Stimulated activated CD8-positive, alpha-beta memory T cell treated with anti-CD3 and anti-CD28 coated beads, Interleukin-7, amount 100 ng/mL, for 4 hours (primary cell): ENCODE measurements around the gene HSD17B4.
"Not testable (repeated sequence)": the region's sequence is repeated elsewhere in the genome, so short reads cannot be mapped to it uniquely, and the experiment has no call there.

Source experiments
- DNase-seq, 2 donors: peaks; one replicate each; pipeline ENCODE4 v3.0.0-alpha.2; 2020; ENCODE audit warnings: low read depth in 2 of 2

The HSD17B4 gene

DNA sequence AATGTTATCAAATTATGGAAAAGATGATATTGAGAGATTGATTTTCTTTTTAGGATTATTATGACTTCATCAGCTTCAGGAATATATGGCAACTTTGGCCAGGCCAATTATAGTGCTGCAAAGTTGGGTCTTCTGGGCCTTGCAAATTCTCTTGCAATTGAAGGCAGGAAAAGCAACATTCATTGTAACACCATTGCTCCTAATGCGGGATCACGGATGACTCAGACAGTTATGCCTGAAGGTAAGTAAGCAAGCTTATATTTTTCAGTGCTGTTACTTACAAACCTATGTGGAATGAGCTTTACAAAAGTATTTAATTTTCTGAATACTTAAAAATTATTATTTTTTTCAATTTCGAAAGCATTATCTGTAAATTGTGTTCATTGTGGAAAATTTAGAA, 26.5 kb downstream of the HSD17B4 start:
- DNase-seq: no peak

DNA sequence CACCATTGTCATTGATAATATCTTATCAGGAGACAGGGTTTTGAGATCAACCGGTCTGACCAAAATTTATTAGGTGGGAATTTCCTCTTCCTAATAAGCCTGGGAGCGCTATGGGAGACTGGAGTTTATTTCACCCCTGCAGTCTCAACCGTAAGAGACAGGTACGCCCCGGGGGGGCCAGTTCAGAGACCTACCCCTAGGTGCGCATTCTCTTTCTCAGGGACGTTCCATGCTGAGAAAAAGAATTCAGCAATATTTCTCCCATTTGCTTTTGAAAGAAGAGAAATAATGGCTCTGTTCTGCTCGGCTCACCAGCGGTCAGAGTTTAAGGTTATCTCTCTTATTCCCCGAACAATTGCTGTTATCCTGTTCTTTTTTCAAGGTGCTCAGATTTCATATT, 28.3 kb downstream of the HSD17B4 start:
- not testable (repeated sequence) for DNase-seq

DNA sequence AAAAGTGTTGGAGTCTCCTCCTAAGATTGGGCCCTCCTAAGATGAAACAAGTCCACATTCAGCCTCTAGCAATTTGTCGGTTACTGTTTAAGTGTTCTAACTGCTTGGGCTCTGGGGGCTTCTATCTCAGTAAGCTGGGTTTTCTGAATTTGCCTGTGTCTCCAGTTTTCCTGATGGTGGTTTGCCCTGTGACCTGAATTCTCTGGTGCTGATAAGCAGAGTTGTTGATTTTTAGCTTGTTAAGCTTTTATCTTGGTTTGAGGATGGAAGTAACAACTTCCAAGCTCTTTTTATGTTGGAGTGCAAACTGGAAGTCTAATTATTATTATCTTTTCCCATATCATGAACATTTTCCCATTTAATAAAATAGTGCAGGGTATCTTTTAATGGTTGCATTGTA, 30.9 kb downstream of the HSD17B4 start:
- no peak for DNase-seq

DNA sequence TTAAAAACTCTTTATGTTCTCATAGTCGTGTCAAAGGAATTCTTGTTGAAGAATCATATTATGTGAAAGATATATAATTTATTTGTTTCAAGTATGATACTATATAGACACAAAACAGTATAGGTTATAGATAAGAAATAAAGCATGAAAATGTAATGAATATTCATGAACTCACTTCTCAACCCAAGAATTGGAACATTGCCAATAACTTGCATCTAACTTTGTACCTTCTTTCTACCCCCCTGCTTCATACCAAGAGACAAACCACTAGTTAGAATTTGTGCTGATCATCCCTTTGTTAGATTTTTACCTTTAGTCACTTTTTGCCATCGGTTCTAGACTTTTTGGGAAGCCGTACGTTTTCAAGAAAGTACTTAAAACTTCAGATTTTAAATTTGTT, 32.6 kb downstream of the HSD17B4 start:
- no peak for DNase-seq

DNA sequence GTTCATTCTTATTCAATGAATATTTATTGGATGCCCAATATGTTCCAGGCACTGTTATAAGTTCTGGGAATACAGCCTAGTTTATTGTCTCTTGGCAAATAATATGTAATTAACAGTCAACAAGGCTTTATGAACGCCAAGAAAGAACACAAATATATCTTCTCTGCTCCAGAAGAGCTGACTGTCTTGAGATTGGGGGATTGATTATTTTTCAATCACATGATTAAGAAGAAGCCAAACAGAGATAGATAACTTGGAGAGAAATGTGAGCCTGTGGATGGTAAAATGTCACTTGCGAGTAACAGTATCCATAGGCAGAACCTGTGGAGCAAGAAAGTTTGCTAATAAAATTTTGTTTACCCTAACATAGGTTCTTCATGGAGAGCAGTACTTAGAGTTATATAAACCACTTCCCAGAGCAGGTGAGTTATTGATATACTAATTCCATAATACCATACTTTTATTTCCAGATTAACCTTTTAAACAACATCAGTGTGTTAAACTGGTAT, 49.4 kb downstream of the HSD17B4 start:
- DNase-seq: no peak

DNA sequence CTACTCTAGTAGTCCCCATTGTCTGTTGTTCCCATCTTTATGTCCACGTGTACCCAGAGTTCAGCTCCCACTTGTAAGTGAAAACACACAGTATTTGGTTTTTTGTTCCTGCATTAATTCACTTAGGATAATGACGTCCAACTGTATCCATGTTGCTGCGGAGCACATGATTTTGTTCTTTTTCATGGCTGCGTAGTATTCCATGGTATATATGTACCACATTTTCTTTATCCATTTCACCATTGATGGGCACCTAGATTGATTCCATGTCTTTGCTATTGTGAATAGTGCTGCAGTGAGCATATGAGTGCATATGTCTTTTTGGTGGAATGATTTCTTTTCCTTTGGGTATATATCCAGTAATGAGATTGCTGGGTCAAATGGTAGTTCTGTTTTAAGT, 51.6 kb downstream of the HSD17B4 start:
- DNase-seq: not testable (repeated sequence)

DNA sequence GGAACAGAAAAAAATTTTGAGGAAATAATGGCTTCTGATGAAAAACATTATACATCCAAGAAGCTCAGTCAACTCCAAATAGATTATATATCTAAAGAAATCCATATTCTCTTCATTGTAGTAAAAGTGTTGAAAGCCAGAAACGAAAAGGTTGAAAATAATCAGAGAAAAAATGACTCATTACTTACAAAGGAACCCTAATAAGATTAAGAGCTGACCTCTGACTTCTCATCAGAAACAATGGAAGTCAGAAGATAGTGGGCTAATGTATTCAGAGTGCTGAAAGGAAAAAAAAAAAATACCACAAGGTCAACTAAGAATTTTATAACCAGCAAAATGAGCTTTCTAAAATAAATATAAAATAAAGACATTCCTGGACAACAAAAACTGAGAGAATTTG, 60.0 kb downstream of the HSD17B4 start:
- no peak for DNase-seq

DNA sequence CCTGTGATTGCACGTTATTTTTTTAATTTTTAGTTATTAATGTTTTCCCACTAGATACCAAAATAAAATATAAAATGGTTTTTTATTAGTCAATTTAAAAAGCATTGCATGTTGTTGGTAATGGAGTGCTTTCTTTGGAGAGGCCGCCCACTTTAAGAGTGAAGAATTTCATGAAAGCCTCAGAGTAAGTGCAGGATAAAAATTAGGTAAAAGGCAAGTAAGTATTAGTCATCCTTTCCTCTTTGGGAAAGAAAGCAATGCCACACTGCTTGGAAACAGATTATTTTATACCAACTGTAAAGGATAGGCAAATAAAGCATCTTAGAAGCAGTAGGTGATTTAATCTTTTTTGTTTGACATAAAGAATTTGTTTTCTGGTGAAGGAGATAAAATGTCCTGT, 62.9 kb downstream of the HSD17B4 start:
- DNase-seq: no peak

DNA sequence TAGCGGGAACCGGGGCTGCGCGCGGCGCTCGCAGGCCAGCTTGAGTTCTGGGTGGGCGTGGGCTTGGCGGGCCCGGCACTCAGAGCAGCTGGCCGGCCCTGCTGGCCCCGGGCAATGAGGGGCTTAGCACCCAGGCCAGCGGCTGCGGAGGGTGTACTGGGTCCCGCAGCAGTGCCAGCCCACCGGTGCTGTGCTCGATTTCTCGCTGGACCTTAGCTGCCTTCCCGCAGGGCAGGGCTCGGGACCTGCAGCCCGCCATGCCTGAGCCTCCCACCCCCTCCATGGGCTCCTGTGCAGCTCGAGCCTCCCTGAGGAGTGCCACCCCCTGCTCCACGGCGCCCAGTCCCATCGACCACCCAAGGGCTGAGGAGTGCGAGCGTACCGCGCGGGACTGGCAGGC, 64.8 kb downstream of the HSD17B4 start:
- not testable (repeated sequence) for DNase-seq

DNA sequence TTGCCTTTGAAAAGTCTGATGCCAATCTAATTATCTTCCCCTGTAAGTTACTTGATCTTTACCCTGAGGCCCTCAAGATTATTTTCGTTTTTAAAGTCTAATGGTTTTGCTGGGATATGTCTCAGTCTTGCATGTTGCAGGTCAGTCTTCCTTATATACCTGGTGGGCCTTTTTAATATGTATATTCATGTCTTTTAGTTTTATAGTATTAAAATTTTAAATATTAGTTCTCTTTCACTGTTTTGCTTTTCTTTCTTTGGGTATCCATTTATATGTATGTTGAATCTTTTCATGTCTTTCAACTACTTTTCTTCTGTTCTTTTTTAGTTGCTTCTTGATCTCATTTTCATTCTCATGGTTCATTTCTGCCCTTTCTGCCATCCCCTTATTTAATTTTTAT, 68.9 kb downstream of the HSD17B4 start:
- DNase-seq: no peak

DNA sequence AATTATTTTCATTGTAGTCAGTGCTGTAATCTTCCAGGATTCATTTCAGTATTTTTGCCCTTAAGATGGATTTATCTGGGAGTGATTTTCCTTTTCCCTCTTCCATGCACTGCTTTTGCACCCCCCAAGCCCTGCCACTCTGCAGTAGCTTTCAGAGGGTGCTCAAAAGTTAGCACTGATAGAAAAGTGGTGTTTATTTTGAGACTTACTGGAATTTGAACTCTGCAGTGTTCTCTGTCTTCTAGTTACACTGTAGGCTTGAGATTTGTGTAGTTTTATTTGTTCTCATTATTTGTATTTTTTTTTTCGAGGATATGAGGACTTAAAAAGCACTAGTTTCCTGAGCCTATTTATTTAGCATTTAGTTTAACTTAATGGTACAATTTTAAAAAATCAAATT, 70.5 kb downstream of the HSD17B4 start:
- DNase-seq: no peak

DNA sequence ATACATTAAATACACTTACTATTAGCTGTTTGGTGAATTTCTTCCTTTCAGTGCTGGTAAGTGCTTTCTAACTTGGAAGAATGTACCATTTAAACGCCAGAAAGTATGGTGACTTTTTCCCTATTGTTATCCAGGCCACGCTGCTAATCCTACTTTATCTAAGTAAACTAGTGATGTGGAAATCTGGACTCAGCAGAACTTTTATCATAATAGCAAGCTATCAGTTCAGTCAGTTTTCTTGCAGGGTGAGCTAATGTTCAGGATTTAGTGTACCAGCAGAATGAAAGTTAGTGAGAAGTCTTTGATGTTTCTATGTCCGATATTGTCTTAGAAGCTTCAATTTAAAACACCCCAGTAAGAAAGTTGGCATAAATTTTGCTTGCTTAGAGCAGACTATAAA, 72.2 kb downstream of the HSD17B4 start:
- DNase-seq: no peak

DNA sequence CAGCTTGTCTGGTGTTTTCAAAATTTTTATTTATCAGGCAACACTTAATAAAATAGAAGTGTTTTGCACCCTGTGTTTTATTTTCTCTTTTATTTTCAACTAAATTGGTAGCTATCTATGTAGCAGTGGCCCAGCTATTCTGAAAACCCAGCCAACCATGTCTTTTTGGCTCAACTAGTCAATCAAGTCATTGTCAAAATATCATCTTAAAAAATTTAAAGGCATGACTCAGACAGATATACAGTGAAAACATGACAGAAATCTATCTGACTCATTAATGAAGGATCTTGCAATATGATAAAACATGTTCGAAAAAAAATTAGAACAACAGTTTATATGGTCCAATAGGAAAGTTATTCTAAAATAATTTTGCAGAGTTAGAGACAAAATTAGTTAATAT, 75.1 kb downstream of the HSD17B4 start:
- no peak for DNase-seq

DNA sequence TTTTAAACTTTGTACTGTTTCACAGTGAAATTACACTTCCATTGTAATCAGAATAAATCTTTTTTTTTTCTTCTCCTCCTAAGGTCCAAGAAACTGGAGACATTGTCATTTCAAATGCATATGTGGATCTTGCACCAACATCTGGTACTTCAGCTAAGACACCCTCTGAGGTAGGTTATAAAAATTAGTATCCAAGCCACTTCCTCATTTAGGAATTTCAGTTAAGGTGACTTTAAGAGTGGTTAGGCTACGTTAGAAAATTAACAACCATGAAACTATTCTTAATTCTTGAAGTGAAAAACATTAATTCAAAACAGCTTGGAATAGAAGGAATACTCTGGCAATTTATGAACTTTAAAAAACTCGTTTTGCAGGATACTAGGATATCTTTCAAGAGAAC, 77.5 kb downstream of the HSD17B4 start:
- no peak for DNase-seq

DNA sequence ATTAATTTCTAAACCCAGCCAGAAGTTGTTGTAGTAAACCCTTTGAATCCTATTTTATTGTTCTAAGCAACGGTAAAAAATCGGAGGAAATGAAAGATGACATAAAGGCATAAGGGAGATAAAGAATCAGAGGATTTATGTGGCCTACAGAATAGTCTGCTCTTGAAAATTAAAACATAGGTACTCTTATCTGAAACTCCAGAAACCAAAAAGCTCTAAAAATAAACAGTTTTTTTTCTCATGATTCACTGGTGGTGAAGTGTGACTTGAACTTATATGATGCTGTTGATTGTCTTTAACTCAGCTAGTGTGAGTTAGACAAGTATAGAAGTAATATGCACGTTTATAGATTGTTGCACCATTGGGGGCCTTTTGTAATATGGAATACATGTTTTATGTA, 80.3 kb downstream of the HSD17B4 start:
- no peak for DNase-seq

DNA sequence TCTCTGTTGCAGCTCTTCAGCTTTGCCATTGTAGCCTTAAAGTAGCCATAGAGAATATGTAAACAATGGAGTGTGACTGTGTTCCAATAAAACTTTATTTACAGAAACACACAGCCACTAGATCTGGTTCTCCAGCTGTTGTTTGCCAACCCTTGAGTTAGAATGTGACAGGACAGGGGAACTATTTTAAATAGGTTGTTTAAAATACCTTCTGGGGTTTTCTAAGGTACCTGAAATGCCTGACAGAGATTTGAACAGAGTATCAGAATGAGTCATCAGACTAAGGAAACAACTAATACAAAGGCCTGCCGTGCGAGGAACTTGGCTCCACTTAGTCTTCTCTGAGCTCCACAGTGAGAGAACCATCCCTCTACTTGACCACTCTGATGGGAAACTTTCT, 85.4 kb downstream of the HSD17B4 start:
- DNase-seq: no peak

DNA sequence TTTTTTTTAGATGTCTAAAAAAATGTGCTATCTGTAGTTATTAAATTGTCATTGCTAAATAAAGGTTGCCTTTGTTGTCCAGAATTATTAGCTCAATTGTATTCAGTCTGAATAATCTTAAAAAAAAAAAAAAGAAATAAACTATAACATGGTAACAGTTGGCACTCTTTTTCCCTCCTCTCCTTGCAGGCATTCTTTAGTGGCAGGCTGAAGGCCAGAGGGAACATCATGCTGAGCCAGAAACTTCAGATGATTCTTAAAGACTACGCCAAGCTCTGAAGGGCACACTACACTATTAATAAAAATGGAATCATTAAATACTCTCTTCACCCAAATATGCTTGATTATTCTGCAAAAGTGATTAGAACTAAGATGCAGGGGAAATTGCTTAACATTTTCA, 89.4 kb downstream of the HSD17B4 start:
- no peak for DNase-seq

DNA sequence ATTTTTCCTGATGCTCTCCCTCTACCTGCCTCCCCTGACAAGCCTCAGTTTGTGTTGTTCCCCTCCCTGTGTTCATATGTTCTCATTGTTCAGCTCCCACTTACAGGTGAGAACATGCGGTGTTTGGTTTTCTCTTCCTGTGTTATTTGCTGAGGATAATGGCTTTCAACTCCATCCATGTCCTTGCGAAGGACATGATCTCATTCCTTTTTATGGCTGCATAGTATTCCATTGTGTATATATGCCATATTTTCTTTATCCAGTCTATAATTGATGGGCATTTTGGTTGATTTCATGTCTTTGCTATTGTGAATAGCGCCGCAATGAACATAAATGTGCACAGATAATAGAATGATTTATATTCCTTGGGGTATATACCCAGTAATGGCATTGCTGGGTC, 99.5 kb downstream of the HSD17B4 start:
- DNase-seq: no peak

DNA sequence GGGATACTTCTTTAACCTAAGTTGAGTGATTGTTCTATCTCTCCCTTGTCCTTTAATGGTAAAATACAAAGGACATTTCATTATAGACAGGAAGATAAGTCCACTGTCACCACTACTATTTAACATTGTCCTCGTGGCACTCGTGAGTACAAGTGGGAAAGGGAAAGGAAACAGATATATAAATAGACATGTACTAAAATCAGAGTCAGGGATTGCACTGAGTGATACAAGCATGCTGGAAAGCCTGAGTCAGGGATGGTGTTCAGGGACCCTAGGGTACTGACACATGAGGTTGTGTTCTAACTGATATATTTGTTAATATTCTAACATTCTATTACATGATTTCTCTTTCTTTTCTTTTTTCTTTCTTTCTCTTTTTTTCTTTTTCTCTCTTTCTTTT, 102.3 kb downstream of the HSD17B4 start:
- DNase-seq: no peak

DNA sequence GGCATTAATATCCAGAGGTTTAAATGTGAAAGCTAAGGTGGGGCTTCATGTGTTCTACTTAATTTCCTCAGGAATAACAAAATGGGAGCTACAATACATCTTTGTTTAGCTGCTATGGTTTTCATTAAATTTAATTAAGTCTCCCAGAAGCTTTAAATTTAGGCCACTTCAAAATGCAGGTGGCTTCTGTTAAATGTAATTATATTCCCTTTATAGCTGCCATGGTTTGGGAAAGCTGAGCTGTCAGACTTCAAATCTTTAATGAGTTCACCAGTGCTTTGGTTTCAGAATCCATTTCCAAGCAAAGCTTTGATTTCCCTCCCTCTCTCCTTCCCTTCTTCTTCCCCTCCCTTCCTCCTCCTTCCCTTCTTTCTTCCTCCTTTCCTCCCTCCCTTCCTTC, 118.6 kb downstream of the HSD17B4 start:
- DNase-seq: no peak

DNA sequence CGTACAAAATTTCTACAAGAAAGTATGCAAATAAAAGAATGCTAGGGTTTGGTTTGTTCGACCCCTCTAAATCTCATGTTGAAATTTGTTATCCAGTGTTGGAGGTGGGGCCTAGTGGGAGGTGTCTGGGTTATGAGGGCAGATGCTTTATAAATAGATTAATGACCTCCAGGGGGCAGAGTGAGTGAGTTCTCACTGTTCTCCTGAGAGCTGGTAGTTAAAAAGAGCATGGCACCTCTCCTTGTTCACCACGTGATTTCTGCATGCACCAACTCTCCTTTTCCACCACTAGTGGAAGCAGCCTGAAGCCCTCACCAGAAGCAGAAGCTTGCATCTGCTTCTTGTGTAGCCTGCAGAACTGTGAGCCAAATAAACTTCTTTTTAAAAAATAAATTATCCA, 126.6 kb downstream of the HSD17B4 start:
- no peak for DNase-seq

DNA sequence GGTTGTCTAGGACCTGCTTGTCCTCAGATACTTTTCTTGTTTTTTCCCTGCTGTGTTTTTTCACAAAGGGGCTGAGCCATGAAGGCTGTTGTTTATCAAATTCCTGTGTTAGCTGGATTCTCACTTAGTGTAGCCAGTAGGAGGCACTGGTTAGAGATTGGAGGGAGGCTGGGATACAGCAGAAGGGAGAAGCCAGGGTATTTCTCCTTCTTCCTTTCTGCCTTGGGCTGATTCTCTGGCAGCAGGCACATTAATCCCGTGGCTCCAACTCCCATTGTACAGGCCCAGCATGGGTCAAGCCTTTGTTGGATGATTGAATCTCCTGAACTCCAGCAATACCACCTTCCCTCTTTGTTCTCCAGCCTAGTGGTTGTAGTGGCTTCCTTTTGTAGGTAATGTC, 130.7 kb downstream of the HSD17B4 start:
- no peak for DNase-seq

DNA sequence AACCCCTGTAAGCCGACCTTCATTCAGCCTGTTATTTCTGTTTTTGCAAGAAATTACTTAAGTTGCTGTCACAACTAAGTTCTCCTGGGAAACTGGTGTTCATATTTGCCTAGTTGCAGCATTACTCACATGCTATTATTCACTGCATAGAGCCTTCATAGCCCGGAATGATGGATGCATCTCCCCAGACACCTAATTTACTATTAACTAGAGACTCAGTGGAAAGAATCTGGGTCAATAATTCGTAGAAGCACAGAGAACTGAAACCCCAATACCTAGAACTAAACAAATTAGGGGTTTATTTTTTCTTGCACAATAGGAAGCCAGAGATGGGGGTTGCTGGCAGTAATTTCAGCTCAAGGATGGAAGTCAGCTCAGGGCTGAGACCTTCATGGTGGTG, 131.4 kb downstream of the HSD17B4 start:
- no peak for DNase-seq
